HEK293 (cell line): Measurements from ENCODE around the gene DUSP1.

Experiments
- BCL11A ChIP-seq: fragments of 450-650 bp; formaldehyde crosslinking; IDR thresholded peaks from 2 replicates; pipeline ENCODE4 v1.5.1; 2016; ENCODE audit warnings: low read depth, missing biosample characterization, missing genetic modification characterization
- SP7 ChIP-seq: fragments of 450-650 bp; formaldehyde crosslinking; IDR thresholded peaks from 2 replicates; pipeline ENCODE4 v1.5.1; 2016; ENCODE audit warnings: missing biosample characterization, missing genetic modification characterization
- ZNF16 ChIP-seq: fragments of 450-650 bp; formaldehyde crosslinking; IDR thresholded peaks from 2 replicates; pipeline ENCODE4 v1.5.1; 2016; ENCODE audit warnings: low read depth, missing biosample characterization, missing genetic modification characterization
- ZNF311 ChIP-seq: fragments of 450-650 bp; formaldehyde crosslinking; IDR thresholded peaks from 2 replicates; pipeline ENCODE4 v1.5.1; 2017; ENCODE audit warnings: missing biosample characterization, missing genetic modification characterization, borderline replicate concordance
- ZNF350 ChIP-seq: fragments of 450-650 bp; formaldehyde crosslinking; IDR thresholded peaks from 2 replicates; pipeline ENCODE4 v1.5.0; 2017; ENCODE audit warnings: missing biosample characterization, mild to moderate bottlenecking, missing genetic modification characterization
- ZNF624 ChIP-seq: fragments of 450-650 bp; formaldehyde crosslinking; IDR thresholded peaks from 2 replicates; pipeline ENCODE4 v1.5.1; 2017; ENCODE audit warnings: missing biosample characterization, missing genetic modification characterization
- TF ChIP-seq, protein P1 (sequence below): fragments of 450-650 bp; formaldehyde crosslinking; IDR thresholded peaks from 2 replicates; pipeline ENCODE4 v1.5.1; 2016; ENCODE audit warnings: missing biosample characterization, missing genetic modification characterization
- TF ChIP-seq, protein P2 (sequence below): sonication (generic); formaldehyde crosslinking; IDR thresholded peaks from 2 replicates; pipeline ENCODE4 v1.8.1; 2022; ENCODE audit warnings: mild to moderate bottlenecking, moderate library complexity, missing genetic modification reagents
- TF ChIP-seq, protein P3 (sequence below): fragments of 450-650 bp; formaldehyde crosslinking; IDR thresholded peaks from 2 replicates; pipeline ENCODE4 v1.5.1; 2016; ENCODE audit warnings: missing biosample characterization, missing genetic modification characterization

DNA sequence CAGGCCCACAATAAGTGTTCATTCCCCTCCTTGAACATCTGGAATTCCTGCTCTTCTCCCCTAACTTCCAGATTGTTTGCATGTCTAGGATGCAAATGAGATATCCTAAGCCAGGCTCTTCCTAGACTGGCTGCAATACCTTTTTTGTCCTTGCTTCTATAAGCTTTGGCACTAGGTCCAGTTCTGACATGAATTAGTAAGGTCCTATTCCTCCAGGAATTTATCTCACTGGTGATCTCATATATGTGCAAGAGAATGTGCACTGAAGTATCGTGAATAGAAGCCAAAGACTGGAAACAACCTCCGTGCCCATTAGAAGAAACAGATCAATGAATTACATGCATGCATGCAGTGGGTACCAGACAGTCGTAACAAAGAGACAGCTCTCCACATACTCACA is 25.2 kb downstream of the DUSP1 start:
- no peak for TF ChIP-seq ZNF16
- TF ChIP-seq, protein P1, sequence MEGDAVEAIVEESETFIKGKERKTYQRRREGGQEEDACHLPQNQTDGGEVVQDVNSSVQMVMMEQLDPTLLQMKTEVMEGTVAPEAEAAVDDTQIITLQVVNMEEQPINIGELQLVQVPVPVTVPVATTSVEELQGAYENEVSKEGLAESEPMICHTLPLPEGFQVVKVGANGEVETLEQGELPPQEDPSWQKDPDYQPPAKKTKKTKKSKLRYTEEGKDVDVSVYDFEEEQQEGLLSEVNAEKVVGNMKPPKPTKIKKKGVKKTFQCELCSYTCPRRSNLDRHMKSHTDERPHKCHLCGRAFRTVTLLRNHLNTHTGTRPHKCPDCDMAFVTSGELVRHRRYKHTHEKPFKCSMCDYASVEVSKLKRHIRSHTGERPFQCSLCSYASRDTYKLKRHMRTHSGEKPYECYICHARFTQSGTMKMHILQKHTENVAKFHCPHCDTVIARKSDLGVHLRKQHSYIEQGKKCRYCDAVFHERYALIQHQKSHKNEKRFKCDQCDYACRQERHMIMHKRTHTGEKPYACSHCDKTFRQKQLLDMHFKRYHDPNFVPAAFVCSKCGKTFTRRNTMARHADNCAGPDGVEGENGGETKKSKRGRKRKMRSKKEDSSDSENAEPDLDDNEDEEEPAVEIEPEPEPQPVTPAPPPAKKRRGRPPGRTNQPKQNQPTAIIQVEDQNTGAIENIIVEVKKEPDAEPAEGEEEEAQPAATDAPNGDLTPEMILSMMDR (tag by site-specific recombination), result no peak
- TF ChIP-seq SP7 (tag by site-specific recombination), result no peak
- no peak for TF ChIP-seq BCL11A (tag by site-specific recombination)
- TF ChIP-seq, protein P2, sequence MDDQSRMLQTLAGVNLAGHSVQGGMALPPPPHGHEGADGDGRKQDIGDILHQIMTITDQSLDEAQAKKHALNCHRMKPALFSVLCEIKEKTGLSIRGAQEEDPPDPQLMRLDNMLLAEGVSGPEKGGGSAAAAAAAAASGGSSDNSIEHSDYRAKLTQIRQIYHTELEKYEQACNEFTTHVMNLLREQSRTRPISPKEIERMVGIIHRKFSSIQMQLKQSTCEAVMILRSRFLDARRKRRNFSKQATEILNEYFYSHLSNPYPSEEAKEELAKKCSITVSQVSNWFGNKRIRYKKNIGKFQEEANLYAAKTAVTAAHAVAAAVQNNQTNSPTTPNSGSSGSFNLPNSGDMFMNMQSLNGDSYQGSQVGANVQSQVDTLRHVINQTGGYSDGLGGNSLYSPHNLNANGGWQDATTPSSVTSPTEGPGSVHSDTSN (CRISPR knock-in tag), result no peak
- no peak for TF ChIP-seq ZNF624
- no peak for TF ChIP-seq ZNF350 (tag by site-specific recombination)
- TF ChIP-seq ZNF311 (tag by site-specific recombination), result no peak
- TF ChIP-seq, protein P3, sequence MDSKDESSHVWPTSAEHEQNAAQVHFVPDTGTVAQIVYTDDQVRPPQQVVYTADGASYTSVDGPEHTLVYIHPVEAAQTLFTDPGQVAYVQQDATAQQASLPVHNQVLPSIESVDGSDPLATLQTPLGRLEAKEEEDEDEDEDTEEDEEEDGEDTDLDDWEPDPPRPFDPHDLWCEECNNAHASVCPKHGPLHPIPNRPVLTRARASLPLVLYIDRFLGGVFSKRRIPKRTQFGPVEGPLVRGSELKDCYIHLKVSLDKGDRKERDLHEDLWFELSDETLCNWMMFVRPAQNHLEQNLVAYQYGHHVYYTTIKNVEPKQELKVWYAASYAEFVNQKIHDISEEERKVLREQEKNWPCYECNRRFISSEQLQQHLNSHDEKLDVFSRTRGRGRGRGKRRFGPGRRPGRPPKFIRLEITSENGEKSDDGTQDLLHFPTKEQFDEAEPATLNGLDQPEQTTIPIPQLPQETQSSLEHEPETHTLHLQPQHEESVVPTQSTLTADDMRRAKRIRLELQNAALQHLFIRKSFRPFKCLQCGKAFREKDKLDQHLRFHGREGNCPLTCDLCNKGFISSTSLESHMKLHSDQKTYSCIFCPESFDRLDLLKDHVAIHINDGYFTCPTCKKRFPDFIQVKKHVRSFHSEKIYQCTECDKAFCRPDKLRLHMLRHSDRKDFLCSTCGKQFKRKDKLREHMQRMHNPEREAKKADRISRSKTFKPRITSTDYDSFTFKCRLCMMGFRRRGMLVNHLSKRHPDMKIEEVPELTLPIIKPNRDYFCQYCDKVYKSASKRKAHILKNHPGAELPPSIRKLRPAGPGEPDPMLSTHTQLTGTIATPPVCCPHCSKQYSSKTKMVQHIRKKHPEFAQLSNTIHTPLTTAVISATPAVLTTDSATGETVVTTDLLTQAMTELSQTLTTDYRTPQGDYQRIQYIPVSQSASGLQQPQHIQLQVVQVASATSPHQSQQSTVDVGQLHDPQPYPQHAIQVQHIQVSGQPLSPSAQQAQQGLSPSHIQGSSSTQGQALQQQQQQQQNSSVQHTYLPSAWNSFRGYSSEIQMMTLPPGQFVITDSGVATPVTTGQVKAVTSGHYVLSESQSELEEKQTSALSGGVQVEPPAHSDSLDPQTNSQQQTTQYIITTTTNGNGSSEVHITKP (tag by site-specific recombination), result no peak
